Effector memory CD4-positive, alpha-beta T cell (primary cell): Measurements from ENCODE around the gene YTHDC1.
"Not testable (repeated sequence)": the region's sequence is repeated elsewhere in the genome, so short reads cannot be mapped to it uniquely, and the experiment has no call there.

Source experiments
- DNase-seq, 3 donors: peaks; one replicate each; pipeline ENCODE4 v3.0.0-alpha.2; 2020
- H3K27ac ChIP-seq: 2 replicates; pipeline ENCODE4 v1.7.0; 2013; ENCODE audit warnings: mild to moderate bottlenecking, low read length, moderate library complexity; ENCODE audit not compliant: insufficient read depth, poor library complexity, severe bottlenecking
- H3K27me3 ChIP-seq: replicated peaks from 2 replicates; pipeline ENCODE4 v1.7.0; 2013; ENCODE audit warnings: mild to moderate bottlenecking, low read length; ENCODE audit not compliant: insufficient read depth, control insufficient read depth, poor library complexity, severe bottlenecking
- H3K36me3 ChIP-seq: 2 replicates; pipeline ENCODE4 v1.7.0; 2013; ENCODE audit warnings: mild to moderate bottlenecking, low read length, moderate library complexity; ENCODE audit not compliant: control insufficient read depth, insufficient read depth
- H3K4me1 ChIP-seq: 2 replicates; pipeline ENCODE4 v1.7.0; 2013; ENCODE audit warnings: low read length, mild to moderate bottlenecking; ENCODE audit not compliant: control insufficient read depth, insufficient read depth, poor library complexity, severe bottlenecking
- H3K4me3 ChIP-seq: 2 replicates; pipeline ENCODE4 v1.7.0; 2013; ENCODE audit warnings: low read length, low read depth, mild to moderate bottlenecking; ENCODE audit not compliant: insufficient read depth, poor library complexity, severe bottlenecking
- H3K9me3 ChIP-seq: 2 replicates; pipeline ENCODE4 v1.7.0; 2013; ENCODE audit warnings: mild to moderate bottlenecking, low read length, moderate library complexity; ENCODE audit not compliant: control insufficient read depth

YTHDC1 gene

DNA sequence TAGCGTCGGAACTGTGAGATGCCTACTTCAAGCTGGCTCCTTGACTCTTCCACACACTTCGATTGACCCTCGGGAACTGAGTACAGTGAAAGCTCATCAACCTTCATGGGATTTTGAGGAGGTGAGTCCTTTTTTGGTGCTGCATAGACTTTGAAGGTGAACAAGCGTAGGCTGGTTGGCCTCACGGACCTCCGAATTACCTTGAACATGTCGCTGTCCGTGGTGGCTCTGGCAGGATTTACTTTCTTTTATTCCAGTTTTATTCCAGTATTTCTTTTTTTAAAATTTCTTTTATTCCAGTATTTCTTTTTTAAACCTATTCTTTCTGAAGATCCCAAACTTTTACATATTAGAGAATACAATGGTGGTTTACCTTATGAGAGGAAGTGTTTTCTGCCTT lies 45.2 kb downstream of the YTHDC1 start:
- Histone ChIP-seq H3K27ac (no peak overlapping the region), H3K4me3 (no peak overlapping the region), H3K4me1 (no peaks in the 10 kb centered on the region), H3K27me3 (no peaks in the 10 kb centered on the region), H3K9me3 (no peaks in the 10 kb centered on the region), H3K36me3 (no peaks in the 10 kb centered on the region)
- no peak for DNase-seq

DNA sequence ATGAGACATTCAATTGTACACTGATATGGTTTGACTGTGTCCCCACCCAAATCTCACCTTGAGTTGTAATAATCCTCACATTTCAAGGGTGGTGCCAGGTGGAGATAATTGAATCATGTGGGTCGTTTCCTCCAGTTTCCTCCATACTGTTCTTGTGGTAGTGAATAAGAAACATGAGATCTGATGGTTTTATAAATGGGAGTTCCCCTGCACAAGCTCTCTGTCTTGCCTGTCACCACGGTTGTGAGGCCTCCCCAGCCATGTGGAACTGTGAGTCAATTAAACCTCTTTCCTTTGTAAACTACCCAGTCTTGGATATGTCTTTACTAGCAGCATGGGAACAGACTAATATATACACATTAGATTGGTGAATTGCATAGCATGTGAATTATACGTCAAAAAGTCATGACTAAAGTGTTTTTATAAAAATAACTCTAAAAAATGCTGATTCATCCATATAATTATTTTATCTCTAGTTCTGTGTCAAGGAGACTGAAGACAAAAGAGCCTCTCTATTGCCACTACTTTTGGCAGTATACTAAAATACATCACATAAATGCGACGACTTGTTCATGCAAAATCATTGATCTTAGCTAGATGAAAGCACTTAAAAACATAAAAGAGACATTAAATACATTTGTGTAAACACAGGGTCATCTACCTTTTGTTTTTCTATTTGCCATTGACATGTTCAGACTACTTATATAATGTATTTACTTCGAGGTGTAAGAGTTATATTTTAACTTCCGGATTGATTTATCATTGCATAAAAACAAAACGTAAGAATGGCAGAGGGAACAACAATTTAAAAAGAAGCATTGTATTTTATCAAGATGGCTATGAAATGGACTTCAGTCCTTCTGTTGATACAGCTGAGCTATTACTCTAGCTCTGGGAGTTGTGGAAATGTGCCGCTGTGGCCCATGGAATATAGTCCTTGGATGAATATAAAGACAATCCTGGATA lies 50.1 kb downstream of the YTHDC1 start:
- Histone ChIP-seq H3K27me3 (no peaks in the 10 kb centered on the region), H3K4me3 (no peak overlapping the region), H3K4me1 (no peaks in the 10 kb centered on the region), H3K36me3 (no peaks in the 10 kb centered on the region), H3K9me3 (no peaks in the 10 kb centered on the region), H3K27ac (no peak overlapping the region)
- no peak for DNase-seq

DNA sequence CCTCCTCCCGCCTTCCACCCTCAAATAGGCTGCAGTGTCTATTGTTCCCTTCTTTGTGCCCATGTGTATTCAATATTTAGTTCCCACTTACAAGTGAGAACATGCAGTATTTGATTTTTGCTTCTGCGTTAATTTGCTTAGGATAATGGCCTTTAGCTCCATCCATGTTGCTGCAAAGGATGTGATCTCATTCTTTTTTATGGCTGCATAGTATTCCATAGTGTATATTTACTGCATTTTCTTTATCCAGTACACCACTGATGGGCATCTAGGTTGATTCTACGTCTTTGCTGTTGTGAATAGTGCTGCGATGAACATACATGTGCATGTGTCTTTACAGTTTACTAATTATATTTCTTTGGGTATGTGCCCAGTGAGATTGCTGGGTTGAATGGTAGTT lies 52.8 kb downstream of the YTHDC1 start:
- H3K4me1 ChIP-seq: no peaks in the 10 kb centered on the region
- DNase-seq: no peak
- no peaks in the 10 kb centered on the region for H3K36me3 ChIP-seq
- no peaks in the 10 kb centered on the region for H3K9me3 ChIP-seq
- no peak overlapping the region for H3K27ac ChIP-seq
- no peaks in the 10 kb centered on the region for H3K27me3 ChIP-seq
- no peak overlapping the region for H3K4me3 ChIP-seq

DNA sequence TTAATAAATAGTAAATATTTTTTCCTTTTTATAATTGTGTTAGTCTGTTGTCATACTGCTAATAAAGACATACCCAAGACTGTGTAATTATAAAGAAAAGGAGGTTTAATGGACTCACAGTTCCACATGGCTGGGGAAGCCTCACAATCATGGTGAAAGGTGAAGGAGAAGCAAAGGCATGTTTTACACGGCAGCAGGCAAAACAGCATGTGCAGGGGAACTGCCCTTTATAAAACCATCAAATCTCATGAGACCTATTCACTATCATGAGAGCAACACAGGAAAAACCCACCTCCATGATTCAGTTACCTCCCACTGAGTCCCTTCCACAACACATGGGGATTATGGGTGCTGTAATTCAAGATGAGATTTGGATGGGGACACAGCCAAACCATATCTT lies 58.6 kb downstream of the YTHDC1 start:
- Histone ChIP-seq H3K36me3 (no peaks in the 10 kb centered on the region), H3K27me3 (peaks cover 3% of the 10 kb centered on the region), H3K4me3 (no peak overlapping the region), H3K9me3 (no peaks in the 10 kb centered on the region), H3K27ac (no peak overlapping the region), H3K4me1 (no peaks in the 10 kb centered on the region)
- DNase-seq: no peak

DNA sequence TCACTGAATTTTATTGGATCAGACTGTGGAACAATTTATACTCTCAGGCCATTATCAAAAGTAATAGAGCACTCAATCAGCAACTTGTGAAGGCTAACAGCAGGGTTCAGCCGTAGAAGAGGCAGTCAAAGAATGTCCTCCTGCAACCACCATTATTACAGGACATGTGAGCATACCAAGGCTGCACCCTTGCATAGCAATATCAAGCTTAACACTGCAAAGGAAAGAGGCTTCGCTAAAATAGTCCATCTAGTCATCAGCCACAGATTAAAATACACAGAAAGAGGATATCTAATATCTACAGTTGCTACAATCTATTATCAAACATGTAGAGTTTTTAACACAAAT lies 61.5 kb downstream of the YTHDC1 start:
- Histone ChIP-seq H3K36me3 (no peaks in the 10 kb centered on the region), H3K4me3 (no peak overlapping the region), H3K4me1 (no peaks in the 10 kb centered on the region), H3K27me3 (peaks cover 3% of the 10 kb centered on the region), H3K9me3 (no peaks in the 10 kb centered on the region), H3K27ac (no peak overlapping the region)
- no peak for DNase-seq

DNA sequence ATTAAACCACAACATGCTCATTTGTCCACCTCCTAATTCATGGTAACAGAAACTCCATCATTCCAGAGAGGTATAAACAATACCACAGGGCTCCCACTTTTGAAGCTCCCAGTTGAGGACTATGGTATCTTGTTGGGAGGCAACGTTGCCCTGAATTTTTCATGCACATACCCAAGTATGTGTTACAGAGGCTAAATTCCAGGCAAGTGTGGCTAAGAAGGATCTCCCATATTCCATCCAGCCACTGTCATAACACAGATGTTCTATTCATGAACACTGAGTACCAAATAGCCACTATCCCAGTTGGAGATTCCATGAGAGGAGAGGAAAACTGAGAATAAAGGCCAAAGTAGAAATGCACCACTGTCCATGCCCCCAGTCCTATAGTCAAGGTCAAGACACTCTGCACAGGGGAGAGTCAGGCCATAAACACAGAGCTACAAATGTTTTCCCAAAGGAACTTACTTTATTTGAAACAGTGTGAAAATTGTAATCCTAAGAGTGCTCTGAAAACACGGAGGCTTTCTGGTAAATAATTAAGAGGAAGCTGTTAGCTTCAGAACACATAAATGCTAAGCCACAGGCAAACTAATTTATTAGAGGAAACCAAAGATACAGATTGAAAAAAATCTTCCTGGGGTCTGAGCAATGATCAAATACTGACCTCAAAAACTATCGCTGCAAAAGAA lies 62.0 kb downstream of the YTHDC1 start:
- H3K4me1 ChIP-seq: no peaks in the 10 kb centered on the region
- peaks cover 3% of the 10 kb centered on the region for H3K27me3 ChIP-seq
- no peak for DNase-seq
- H3K27ac ChIP-seq: no peak overlapping the region
- H3K9me3 ChIP-seq: no peaks in the 10 kb centered on the region
- H3K36me3 ChIP-seq: no peaks in the 10 kb centered on the region
- H3K4me3 ChIP-seq: no peak overlapping the region

DNA sequence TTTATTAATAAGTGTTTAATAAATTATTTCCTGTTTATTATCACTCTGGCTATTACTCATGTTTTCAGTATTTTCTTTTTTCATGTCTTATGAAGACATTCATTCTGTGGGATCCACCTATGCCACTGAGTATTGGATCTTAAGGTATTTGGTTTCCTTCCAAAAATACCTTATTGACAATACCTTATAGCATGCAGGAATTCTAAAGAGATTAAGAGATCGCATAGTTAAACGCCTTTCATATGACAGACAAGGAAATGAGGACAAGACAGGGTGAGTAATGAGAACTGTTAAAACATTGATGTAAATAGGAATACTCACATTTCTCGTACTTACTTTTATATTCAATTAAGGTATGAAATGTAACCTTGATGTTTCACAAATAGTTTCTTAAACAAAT lies 66.2 kb downstream of the YTHDC1 start:
- no peak for DNase-seq
- Histone ChIP-seq H3K27me3 (peaks cover 3% of the 10 kb centered on the region), H3K4me3 (no peak overlapping the region), H3K4me1 (no peaks in the 10 kb centered on the region), H3K27ac (no peak overlapping the region), H3K36me3 (no peaks in the 10 kb centered on the region), H3K9me3 (no peaks in the 10 kb centered on the region)

DNA sequence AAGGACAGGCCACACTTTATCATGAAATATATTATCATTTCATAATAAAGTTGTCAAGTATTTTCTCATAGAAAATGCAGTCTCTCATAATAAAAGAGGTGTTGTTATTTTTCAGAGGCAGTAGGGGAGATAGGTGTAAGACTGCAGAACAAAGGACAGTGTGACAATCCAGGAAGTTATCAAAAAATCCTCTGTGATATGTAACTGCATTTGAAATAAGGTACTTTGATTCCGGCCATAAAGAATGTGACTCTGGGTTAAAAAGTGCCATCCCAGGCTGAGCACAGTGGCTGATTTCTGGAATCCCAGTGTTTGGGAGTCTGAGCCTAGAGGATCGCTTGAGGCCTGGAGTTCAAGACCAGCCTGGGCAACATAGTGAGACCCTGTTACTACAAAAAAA lies 66.8 kb downstream of the YTHDC1 start:
- no peaks in the 10 kb centered on the region for H3K9me3 ChIP-seq
- H3K27ac ChIP-seq: no peak overlapping the region
- no peaks in the 10 kb centered on the region for H3K36me3 ChIP-seq
- peaks cover 3% of the 10 kb centered on the region for H3K27me3 ChIP-seq
- no peak for DNase-seq
- H3K4me3 ChIP-seq: no peak overlapping the region
- no peaks in the 10 kb centered on the region for H3K4me1 ChIP-seq

DNA sequence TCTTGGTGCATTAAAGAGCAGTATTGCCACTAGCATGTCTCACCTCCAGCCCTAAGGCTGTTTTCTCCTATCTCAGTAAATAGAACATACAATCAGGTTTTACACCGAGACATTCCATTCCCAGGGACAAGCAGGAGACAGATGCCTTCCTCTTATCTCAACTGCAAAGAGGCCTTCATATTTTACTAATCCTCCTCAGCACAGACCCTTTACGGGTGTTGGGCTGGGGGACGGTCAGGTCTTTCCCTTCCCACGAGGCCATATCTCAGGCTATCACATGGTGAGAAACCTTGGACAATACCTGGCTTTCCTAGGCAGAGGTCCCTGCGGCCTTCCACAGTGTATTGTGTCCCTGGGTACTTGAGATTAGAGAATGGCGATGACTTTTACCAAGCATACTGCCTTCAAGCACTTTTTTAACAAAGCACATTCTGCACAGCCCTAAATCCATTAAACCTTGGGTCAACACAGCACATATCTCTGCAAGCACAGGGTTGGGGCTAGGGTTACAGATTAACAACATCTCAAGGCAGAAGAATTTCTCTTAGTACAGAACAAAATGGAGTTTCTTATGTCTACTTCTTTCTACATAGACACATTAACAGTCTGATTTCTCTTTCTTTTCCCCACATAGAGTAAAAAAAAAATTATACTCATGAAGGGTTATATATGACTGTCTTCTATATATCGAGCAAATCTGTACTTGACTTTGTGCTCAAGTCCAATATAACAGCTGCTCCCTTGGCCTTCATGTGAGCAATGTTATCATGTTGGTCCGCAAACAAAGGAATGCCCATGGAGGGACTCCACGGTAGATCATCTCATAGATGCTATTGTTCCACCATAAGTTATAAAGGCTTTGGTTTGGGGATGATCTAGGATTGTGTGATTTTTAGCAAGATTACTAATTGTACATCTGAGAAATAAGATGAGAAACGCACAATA lies 67.8 kb downstream of the YTHDC1 start:
- DNase-seq, H3K4me3 ChIP-seq, H3K27me3 ChIP-seq, H3K27ac ChIP-seq, H3K9me3 ChIP-seq, H3K4me1 ChIP-seq, H3K36me3 ChIP-seq: not testable (repeated sequence)
